Liver (tissue), 9 donors: Measurements from ENCODE around the gene CRB2. TPM values are rescaled to one million over a fixed set of nuclear protein-coding genes. Genes with fewer than 3 reads are reported as not detected.

Source experiments
- DNase-seq: peaks from one replicate; pipeline ENCODE4 v3.0.0-alpha.2; 2017; ENCODE audit warnings: low spot score
- H3K27ac ChIP-seq, 2 donors: one replicate each; pipeline ENCODE4 v1.7.0; 2013; ENCODE audit warnings: inconsistent platforms in 2 of 2, low read length in 2 of 2, control low read depth in 1 of 2, low read depth in 1 of 2, mild to moderate bottlenecking in 1 of 2
- H3K27me3 ChIP-seq, 4 donors: one replicate each; pipeline versions ENCODE4 v1.6.1 to v1.7.0; 2013; ENCODE audit warnings: low read length in 3 of 4, inconsistent platforms in 1 of 4, mild to moderate bottlenecking in 1 of 4, moderate library complexity in 1 of 4; ENCODE audit not compliant: control insufficient read depth in 4 of 4, insufficient read depth in 4 of 4
- H3K36me3 ChIP-seq, 4 donors: one replicate each; pipeline versions ENCODE4 v1.6.1 to v1.7.0; 2013; ENCODE audit warnings: low read length in 3 of 4, mild to moderate bottlenecking in 3 of 4, low read depth in 1 of 4, moderate library complexity in 1 of 4; ENCODE audit not compliant: control insufficient read depth in 4 of 4, insufficient read depth in 3 of 4
- H3K4me1 ChIP-seq, 4 donors: one replicate each; pipeline versions ENCODE4 v1.6.1 to v1.7.0; 2013; ENCODE audit warnings: low read length in 3 of 4, mild to moderate bottlenecking in 3 of 4, moderate library complexity in 1 of 4; ENCODE audit not compliant: control insufficient read depth in 4 of 4, insufficient read depth in 4 of 4
- H3K4me3 ChIP-seq, 3 donors: one replicate each; pipeline versions ENCODE4 v1.6.1 to v1.7.0; 2013; ENCODE audit warnings: low read length in 3 of 3, control low read depth in 1 of 3, low read depth in 1 of 3, mild to moderate bottlenecking in 1 of 3
- H3K9ac ChIP-seq, 2 donors: one replicate each; pipeline ENCODE4 v1.7.0; 2013; ENCODE audit warnings: low read length in 2 of 2, mild to moderate bottlenecking in 2 of 2, moderate library complexity in 2 of 2, control low read depth in 1 of 2, low read depth in 1 of 2
- H3K9me3 ChIP-seq, 4 donors: one replicate each; pipeline versions ENCODE4 v1.6.1 to v1.7.0; 2013; ENCODE audit warnings: low read length in 3 of 4; ENCODE audit not compliant: control insufficient read depth in 4 of 4
- EGR1 ChIP-seq, 2 donors: IDR thresholded peaks; 2 replicates each; pipeline ENCODE4 v1.6.1; 2016 to 2018; ENCODE audit warnings: antibody characterized with exemption in 2 of 2, low read depth in 2 of 2
- FOXA2 ChIP-seq: IDR thresholded peaks from 2 replicates; pipeline ENCODE4 v1.6.1; 2016; ENCODE audit warnings: antibody characterized with exemption
- GABPA ChIP-seq, 2 donors: IDR thresholded peaks in 1 of 2; conservative IDR thresholded peaks in 1 of 2; 2 replicates each; pipeline ENCODE4 v1.6.1; 2016; ENCODE audit warnings: antibody characterized with exemption in 2 of 2, mild to moderate bottlenecking in 1 of 2, moderate library complexity in 1 of 2
- HNF4A ChIP-seq, 2 donors: conservative IDR thresholded peaks; 2 replicates each; pipeline ENCODE4 v1.6.1; 2016; ENCODE audit warnings: antibody characterized with exemption in 2 of 2, mild to moderate bottlenecking in 2 of 2
- HNF4G ChIP-seq: IDR thresholded peaks from 2 replicates; pipeline ENCODE4 v1.6.1; 2016; ENCODE audit warnings: antibody characterized with exemption
- JUND ChIP-seq, 2 donors: IDR thresholded peaks; 2 replicates each; pipeline ENCODE4 v1.6.1; 2016; ENCODE audit warnings: antibody characterized with exemption in 2 of 2
- NR2F2 ChIP-seq: IDR thresholded peaks from 2 replicates; pipeline ENCODE4 v1.6.1; 2016; ENCODE audit warnings: antibody characterized with exemption
- RAD21 ChIP-seq, 2 donors: IDR thresholded peaks; 2 replicates each; pipeline ENCODE4 v1.6.1; 2016; ENCODE audit warnings: antibody characterized with exemption in 2 of 2, mild to moderate bottlenecking in 2 of 2
- SP1 ChIP-seq: IDR thresholded peaks from 2 replicates; pipeline ENCODE4 v1.6.1; 2018; ENCODE audit warnings: antibody characterized with exemption, mild to moderate bottlenecking
- TAF1 ChIP-seq: conservative IDR thresholded peaks from 2 replicates; pipeline ENCODE4 v1.6.1; 2016; ENCODE audit warnings: antibody characterized with exemption, mild to moderate bottlenecking
- YY1 ChIP-seq: IDR thresholded peaks from 2 replicates; pipeline ENCODE4 v1.6.1; 2016; ENCODE audit warnings: antibody characterized with exemption, mild to moderate bottlenecking
- ZBTB33 ChIP-seq: IDR thresholded peaks from 2 replicates; pipeline ENCODE4 v1.6.1; 2016; ENCODE audit warnings: antibody characterized with exemption
- WGBS: extraction: QIAGEN DNeasy Blood & Tissue Kit; methylation state at CpG from one replicate; pipeline ENCODE4 v1.1.7; 2013; 5-methylcytosine and 5-hydroxymethylcytosine counted together
- polyA plus RNA-seq, 2 donors: library from polyadenylated mRNA; stranded (reverse) in 1 of 2; unstranded in 1 of 2; fragments of 200-250 nt in 1 of 2; fragments of >200 nt in 1 of 2; fragmentation: Nextera tagmentation in 1 of 2; extraction: Ambion mirVana in 1 of 2; gene quantifications; one replicate each; pipeline versions ENCODE4 v1.2.1 to v1.2.3, GENCODE V29; 2013 to 2015
- total RNA-seq, 2 donors: library from RNA; depleted of rRNA; stranded (reverse); fragments of >200 nt; gene quantifications; one replicate each; pipeline ENCODE4 v1.2.3, GENCODE V29; 2014
- donor health status: healthy.
- donor health status: healthy.
- donor health status: healthy.
- donor health status: healthy.
- donor health status: healthy.

The CRB2 gene
- total and polyA plus RNA-seq, 4 donors: 1.7 TPM; not detected in 3

GRCh38 chr9:123368023-123368422, 12.0 kb downstream of the CRB2 start:
- Histone ChIP-seq H3K4me3 (no peak overlapping the region), H3K27ac (no peak overlapping the region), H3K27me3 (peaks cover 0 to 4% (median 0%) of the 10 kb centered on the region in 4 donors), H3K9me3 (no peaks in the 10 kb centered on the region), H3K9ac (no peak overlapping the region), H3K4me1 (peaks cover 0 to 3% (median 0%) of the 10 kb centered on the region in 4 donors), H3K36me3 (no peaks in the 10 kb centered on the region)
- 89% methylated on average over 10 of the region's 10 CpGs for WGBS
- TF ChIP-seq EGR1 (IDR thresholded peaks at IDR 0.05; ENCODE audit: low read depth in 2 of 2) (no peak), YY1 (no peak), GABPA (IDR thresholded peaks at IDR 0.05 in 1 of 2, conservative IDR thresholded peaks at IDR 0.05 in 1 of 2) (no peak), HNF4A (conservative IDR thresholded peaks at IDR 0.05) (no peak), TAF1 (no peak), ZBTB33 (no peak)
- DNase-seq: no peak

GRCh38 chr9:123368536-123369153, 12.6 kb downstream of the CRB2 start:
- Histone ChIP-seq H3K27ac (no peak overlapping the region), H3K9ac (no peak overlapping the region), H3K4me3 (no peak overlapping the region), H3K27me3 (peaks cover 0 to 4% (median 0%) of the 10 kb centered on the region in 4 donors), H3K4me1 (peaks cover 2 to 9% (median 4%) of the 10 kb centered on the region in 4 donors), H3K36me3 (no peaks in the 10 kb centered on the region), H3K9me3 (no peaks in the 10 kb centered on the region)
- 94% methylated on average over 6 of the region's 6 CpGs for WGBS
- TF ChIP-seq SP1 (no peak), ZBTB33 (no peak), JUND (IDR thresholded peaks at IDR 0.05) (no peak), RAD21 (IDR thresholded peaks at IDR 0.05) (no peak), FOXA2 (no peak)
- no peak for DNase-seq

GRCh38 chr9:123369296-123369695, 13.3 kb downstream of the CRB2 start:
- H3K27me3 ChIP-seq: peaks cover 0 to 4% (median under 1%) of the 10 kb centered on the region in 4 donors
- no peak overlapping the region for H3K27ac ChIP-seq
- peaks cover 2 to 11% (median 5%) of the 10 kb centered on the region in 4 donors for H3K4me1 ChIP-seq
- TF ChIP-seq NR2F2 (no peak), HNF4G (no peak)
- 82% methylated on average over 3 of the region's 3 CpGs for WGBS
- H3K4me3 ChIP-seq: no peak overlapping the region
- H3K36me3 ChIP-seq: no peaks in the 10 kb centered on the region
- no peaks in the 10 kb centered on the region for H3K9me3 ChIP-seq
- no peak overlapping the region for H3K9ac ChIP-seq
- no peak for DNase-seq
